ENCODE results near the gene PIP5K1C. TPM values are rescaled to one million over a fixed set of nuclear protein-coding genes. Genes with fewer than 3 reads are reported as not detected.

PIP5K1C gene
- total RNA-seq, 3 donors from 2014 or later (not counting 1 experiment from before 2014, with no cell fraction given) = 35.0 to 49.2 (median 36.8) TPM

DNA sequence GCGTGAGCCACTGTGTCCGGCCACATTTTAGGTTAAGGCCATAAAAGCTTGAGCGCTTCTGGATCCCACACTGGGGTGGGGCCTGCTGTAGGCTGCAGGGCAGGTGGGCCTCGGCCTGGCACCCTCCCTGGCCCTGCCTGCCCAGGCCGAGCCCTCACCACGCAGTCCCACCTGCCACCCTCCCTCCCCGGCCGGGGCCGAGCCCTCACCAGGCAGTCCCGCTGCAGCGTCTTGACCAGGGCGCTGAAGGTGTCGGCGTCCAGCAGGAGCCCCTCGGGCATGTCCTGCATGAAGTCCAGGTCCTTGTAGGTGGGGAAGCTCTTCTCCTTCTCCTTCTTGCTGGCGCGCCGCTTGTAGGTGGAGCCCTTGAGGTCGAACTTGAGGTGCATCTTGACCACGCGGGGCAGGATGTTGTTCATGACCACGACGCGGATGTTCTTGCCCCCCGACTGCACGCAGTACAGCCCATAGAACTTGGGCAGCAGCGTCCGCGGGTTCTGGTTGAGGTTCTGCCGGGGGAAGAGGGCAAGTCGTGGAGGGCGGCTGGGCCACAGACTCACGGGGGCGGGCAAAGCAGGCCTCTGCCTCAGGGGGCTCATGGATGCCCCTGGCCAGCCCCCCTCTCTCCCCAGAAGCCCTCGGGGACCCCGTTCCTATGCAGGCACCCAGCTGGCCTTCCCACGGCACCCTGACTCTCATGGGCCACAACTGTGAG lies 47.0 kb downstream of the PIP5K1C start:
- Mint-ChIP-seq H3K27ac (no peak overlapping the region), H3K9me3 (no peaks in the 10 kb centered on the region), H3K4me1 (no peaks in the 10 kb centered on the region), H3K27me3 (ENCODE audit: low read depth in 2 of 2) (no peaks in the 10 kb centered on the region), H3K4me3 (no peak overlapping the region), H3K36me3 (no peaks in the 10 kb centered on the region)
- 74% methylated on average over 37 of the region's 37 CpGs for WGBS (ENCODE audit: insufficient coverage)
- Histone ChIP-seq H3K9me3 (ENCODE audit: control insufficient read depth, insufficient read depth, low read length) (no peaks in the 10 kb centered on the region), H3K4me1 (ENCODE audit: control insufficient read depth, insufficient read depth, low read length) (no peaks in the 10 kb centered on the region), H3K27ac (ENCODE audit: low read length) (no peak overlapping the region), H3K4me3 (ENCODE audit: low read length) (no peak overlapping the region), H3K36me3 (ENCODE audit: control insufficient read depth, insufficient read depth, low read length) (peaks cover 28% of the 10 kb centered on the region), H3K27me3 (ENCODE audit: control insufficient read depth, insufficient read depth, low read length) (no peaks in the 10 kb centered on the region)
- ATAC-seq = no peak
- TF ChIP-seq, protein P1, sequence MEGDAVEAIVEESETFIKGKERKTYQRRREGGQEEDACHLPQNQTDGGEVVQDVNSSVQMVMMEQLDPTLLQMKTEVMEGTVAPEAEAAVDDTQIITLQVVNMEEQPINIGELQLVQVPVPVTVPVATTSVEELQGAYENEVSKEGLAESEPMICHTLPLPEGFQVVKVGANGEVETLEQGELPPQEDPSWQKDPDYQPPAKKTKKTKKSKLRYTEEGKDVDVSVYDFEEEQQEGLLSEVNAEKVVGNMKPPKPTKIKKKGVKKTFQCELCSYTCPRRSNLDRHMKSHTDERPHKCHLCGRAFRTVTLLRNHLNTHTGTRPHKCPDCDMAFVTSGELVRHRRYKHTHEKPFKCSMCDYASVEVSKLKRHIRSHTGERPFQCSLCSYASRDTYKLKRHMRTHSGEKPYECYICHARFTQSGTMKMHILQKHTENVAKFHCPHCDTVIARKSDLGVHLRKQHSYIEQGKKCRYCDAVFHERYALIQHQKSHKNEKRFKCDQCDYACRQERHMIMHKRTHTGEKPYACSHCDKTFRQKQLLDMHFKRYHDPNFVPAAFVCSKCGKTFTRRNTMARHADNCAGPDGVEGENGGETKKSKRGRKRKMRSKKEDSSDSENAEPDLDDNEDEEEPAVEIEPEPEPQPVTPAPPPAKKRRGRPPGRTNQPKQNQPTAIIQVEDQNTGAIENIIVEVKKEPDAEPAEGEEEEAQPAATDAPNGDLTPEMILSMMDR (IDR thresholded peaks at IDR 0.05) = no peak
- intact Hi-C loops (cut with micrococcal nuclease) = no loop called here
- DNase-seq = no peak

DNA sequence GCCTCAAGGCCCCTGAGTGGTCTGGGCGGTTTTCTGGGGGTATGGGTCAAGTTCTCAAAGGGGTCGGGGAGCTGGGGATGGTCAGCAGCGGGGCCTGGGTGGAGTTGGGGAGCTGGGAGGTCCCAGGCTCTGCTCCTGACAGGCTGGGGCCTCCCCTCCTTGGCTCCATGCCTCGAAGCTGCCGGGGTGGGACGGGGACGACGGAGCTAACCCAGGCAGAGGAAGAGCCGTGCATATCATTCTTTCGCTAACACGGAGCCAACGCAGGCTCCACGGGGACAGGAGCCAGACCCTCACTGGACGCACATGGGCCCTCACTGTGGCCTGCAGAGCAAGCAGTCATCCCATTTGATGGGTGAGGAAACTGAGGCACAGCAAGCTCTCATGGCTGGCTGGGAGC lies 47.8 kb downstream of the PIP5K1C start:
- Mint-ChIP-seq H3K4me3 (no peak overlapping the region), H3K36me3 (no peaks in the 10 kb centered on the region), H3K27ac (no peak overlapping the region), H3K9me3 (no peaks in the 10 kb centered on the region), H3K27me3 (ENCODE audit: low read depth in 2 of 2) (no peaks in the 10 kb centered on the region), H3K4me1 (no peaks in the 10 kb centered on the region)
- Histone ChIP-seq H3K4me3 (ENCODE audit: low read length) (no peak overlapping the region), H3K27me3 (ENCODE audit: control insufficient read depth, insufficient read depth, low read length) (no peaks in the 10 kb centered on the region), H3K27ac (ENCODE audit: low read length) (no peak overlapping the region), H3K9me3 (ENCODE audit: control insufficient read depth, insufficient read depth, low read length) (no peaks in the 10 kb centered on the region), H3K36me3 (ENCODE audit: control insufficient read depth, insufficient read depth, low read length) (peaks cover 25% of the 10 kb centered on the region), H3K4me1 (ENCODE audit: control insufficient read depth, insufficient read depth, low read length) (no peaks in the 10 kb centered on the region)
- no peak for DNase-seq
- ATAC-seq = no peak
- TF ChIP-seq, protein P1 (IDR thresholded peaks at IDR 0.05) = no peak
- intact Hi-C loops (cut with micrococcal nuclease) = no loop called here
- 98% methylated on average over 14 of the region's 14 CpGs for WGBS (ENCODE audit: insufficient coverage)

DNA sequence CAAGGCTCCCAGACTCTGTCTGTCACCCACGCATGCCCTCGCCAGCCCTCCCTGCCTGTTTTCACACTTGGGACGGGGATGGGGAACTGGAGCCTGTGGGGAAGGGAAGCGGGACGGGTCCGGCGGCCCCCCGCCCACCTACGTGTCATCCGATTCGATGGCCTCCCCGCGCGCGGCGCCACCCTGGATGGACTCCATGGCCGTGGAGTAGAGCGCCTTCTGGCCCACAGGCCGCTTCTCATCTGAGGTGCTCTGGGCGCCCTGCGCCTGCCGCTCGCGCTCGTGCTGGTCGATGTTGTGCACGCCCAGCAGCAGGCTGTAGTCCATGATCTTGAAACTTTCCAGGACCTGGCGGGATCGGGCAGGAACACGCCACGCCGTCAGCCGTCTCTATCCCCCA lies 48.6 kb downstream of the PIP5K1C start:
- intact Hi-C loops (cut with micrococcal nuclease) = no loop called here
- TF ChIP-seq, protein P1 (IDR thresholded peaks at IDR 0.05) = no peak
- H3K9me3 Mint-ChIP-seq = no peaks in the 10 kb centered on the region
- DNase-seq = no peak
- ATAC-seq = no peak
- Histone ChIP-seq H3K4me3 (ENCODE audit: low read length) (no peak overlapping the region), H3K9me3 (ENCODE audit: control insufficient read depth, insufficient read depth, low read length) (no peaks in the 10 kb centered on the region), H3K27ac (ENCODE audit: low read length) (no peak overlapping the region), H3K36me3 (ENCODE audit: control insufficient read depth, insufficient read depth, low read length) (peaks cover 20% of the 10 kb centered on the region), H3K4me1 (ENCODE audit: control insufficient read depth, insufficient read depth, low read length) (no peaks in the 10 kb centered on the region), H3K27me3 (ENCODE audit: control insufficient read depth, insufficient read depth, low read length) (no peaks in the 10 kb centered on the region)
- H3K27me3 Mint-ChIP-seq (ENCODE audit: low read depth in 2 of 2) = no peaks in the 10 kb centered on the region
- no peaks in the 10 kb centered on the region for H3K36me3 Mint-ChIP-seq
- H3K4me3 Mint-ChIP-seq = no peak overlapping the region
- H3K27ac Mint-ChIP-seq = no peak overlapping the region
- no peaks in the 10 kb centered on the region for H3K4me1 Mint-ChIP-seq
- WGBS (ENCODE audit: insufficient coverage) = 98% methylated on average over 33 of the region's 33 CpGs

DNA sequence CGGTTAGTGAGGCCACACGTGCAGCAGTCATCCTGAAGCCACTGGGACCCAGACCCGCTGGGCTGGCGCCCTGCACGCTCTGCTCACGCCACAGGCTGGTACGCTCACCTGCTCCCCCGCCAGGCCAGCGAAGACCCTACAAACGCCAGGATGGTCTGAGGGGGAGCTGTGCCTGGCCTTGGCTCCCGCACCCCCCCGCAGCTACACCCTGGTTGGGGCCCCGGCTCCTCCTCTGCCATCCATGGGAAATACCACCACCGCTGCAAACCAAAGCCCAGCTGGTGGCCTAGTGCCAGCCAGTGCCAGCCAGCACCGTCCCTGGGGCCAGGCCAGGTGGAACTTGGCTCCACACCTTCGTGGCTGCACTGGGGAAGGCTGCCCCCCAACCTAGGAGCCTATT lies 50.4 kb downstream of the PIP5K1C start:
- Mint-ChIP-seq H3K4me1 (no peaks in the 10 kb centered on the region), H3K4me3 (no peak overlapping the region), H3K9me3 (no peaks in the 10 kb centered on the region), H3K27me3 (ENCODE audit: low read depth in 2 of 2) (no peaks in the 10 kb centered on the region), H3K27ac (no peak overlapping the region), H3K36me3 (no peaks in the 10 kb centered on the region)
- ATAC-seq (no peak), DNase-seq (no peak)
- Histone ChIP-seq H3K4me1 (ENCODE audit: control insufficient read depth, insufficient read depth, low read length) (no peaks in the 10 kb centered on the region), H3K27me3 (ENCODE audit: control insufficient read depth, insufficient read depth, low read length) (no peaks in the 10 kb centered on the region), H3K36me3 (ENCODE audit: control insufficient read depth, insufficient read depth, low read length) (peaks cover 28% of the 10 kb centered on the region), H3K4me3 (ENCODE audit: low read length) (no peak overlapping the region), H3K27ac (ENCODE audit: low read length) (no peak overlapping the region), H3K9me3 (ENCODE audit: control insufficient read depth, insufficient read depth, low read length) (no peaks in the 10 kb centered on the region)
- intact Hi-C loops (cut with micrococcal nuclease) = no loop called here
- WGBS (ENCODE audit: insufficient coverage) = 96% methylated on average over 16 of the region's 16 CpGs
- TF ChIP-seq, protein P1 (IDR thresholded peaks at IDR 0.05) = no peak
